ENCODE measurements around the gene PRPF38A.

PRPF38A gene

GRCh38 chr1:52386458-52386857 lies 17.9 kb upstream of the PRPF38A start:
- peaks cover 8% of the 10 kb centered on the region for H3K79me2 ChIP-seq (ENCODE audit: control insufficient read depth, low read length)
- H3K4me3 ChIP-seq (ENCODE audit: low read length), result no peak overlapping the region
- no peak overlapping the region for H3K27ac ChIP-seq (ENCODE audit: low read depth, low read length)
- H3K36me3 ChIP-seq (ENCODE audit: control insufficient read depth, low read length), result peaks cover 95% of the 10 kb centered on the region
- no peaks in the 10 kb centered on the region for H3F3A ChIP-seq (ENCODE audit: control insufficient read depth, insufficient read depth)
- H3K4me1 ChIP-seq (ENCODE audit: control insufficient read depth, low read length), result no peaks in the 10 kb centered on the region
- H3K9me3 ChIP-seq (ENCODE audit: control insufficient read depth, insufficient read depth, low read length), result no peaks in the 10 kb centered on the region
- no peaks in the 10 kb centered on the region for H3K9me2 ChIP-seq (replicated peaks; ENCODE audit: control insufficient read depth, low read length)
- no peak for TF ChIP-seq EZH2phosphoT487 (IDR thresholded peaks at IDR 0.05; ENCODE audit: borderline replicate concordance, low read length)
- TF ChIP-seq CTCF (IDR thresholded peaks at IDR 0.05; ENCODE audit: low read depth, low read length, poor library complexity, severe bottlenecking), result no peak
- H3K27me3 ChIP-seq (ENCODE audit: control insufficient read depth, low read length), result no peaks in the 10 kb centered on the region
- H4K20me1 ChIP-seq (ENCODE audit: control insufficient read depth, insufficient read depth, low read depth, low read length), result no peaks in the 10 kb centered on the region
- H3K4me2 ChIP-seq (ENCODE audit: low read length), result no peak overlapping the region

GRCh38 chr1:52393174-52393573 lies 11.2 kb upstream of the PRPF38A start:
- no peak overlapping the region for H3K27ac ChIP-seq (ENCODE audit: low read depth, low read length)
- no peak overlapping the region for H3K4me3 ChIP-seq (ENCODE audit: low read length)
- no peaks in the 10 kb centered on the region for H3K9me2 ChIP-seq (replicated peaks; ENCODE audit: control insufficient read depth, low read length)
- no peaks in the 10 kb centered on the region for H4K20me1 ChIP-seq (ENCODE audit: control insufficient read depth, insufficient read depth, low read depth, low read length)
- peaks cover 36% of the 10 kb centered on the region for H3K79me2 ChIP-seq (ENCODE audit: control insufficient read depth, low read length)
- TF ChIP-seq CTCF (IDR thresholded peaks at IDR 0.05; ENCODE audit: low read depth, low read length, poor library complexity, severe bottlenecking) (no peak), EZH2phosphoT487 (IDR thresholded peaks at IDR 0.05; ENCODE audit: borderline replicate concordance, low read length) (no peak)
- H3F3A ChIP-seq (ENCODE audit: control insufficient read depth, insufficient read depth), result no peaks in the 10 kb centered on the region
- no peak overlapping the region for H3K4me2 ChIP-seq (ENCODE audit: low read length)
- no peaks in the 10 kb centered on the region for H3K27me3 ChIP-seq (ENCODE audit: control insufficient read depth, low read length)
- peaks cover 96% of the 10 kb centered on the region for H3K36me3 ChIP-seq (ENCODE audit: control insufficient read depth, low read length)
- no peaks in the 10 kb centered on the region for H3K9me3 ChIP-seq (ENCODE audit: control insufficient read depth, insufficient read depth, low read length)
- no peaks in the 10 kb centered on the region for H3K4me1 ChIP-seq (ENCODE audit: control insufficient read depth, low read length)

- no peaks in the 10 kb centered on the region for H3K9me2 ChIP-seq (replicated peaks; ENCODE audit: control insufficient read depth, low read length)
- H3K4me1 ChIP-seq (ENCODE audit: control insufficient read depth, low read length), result peaks cover 14% of the 10 kb centered on the region
- H4K20me1 ChIP-seq (ENCODE audit: control insufficient read depth, insufficient read depth, low read depth, low read length), result peaks cover 9% of the 10 kb centered on the region; the same call in 1 of the 2 replicates
- no peaks in the 10 kb centered on the region for H3K9me3 ChIP-seq (ENCODE audit: control insufficient read depth, insufficient read depth, low read length)
- no peaks in the 10 kb centered on the region for H3K27me3 ChIP-seq (ENCODE audit: control insufficient read depth, low read length)
- no peak overlapping the region for H3K4me2 ChIP-seq (ENCODE audit: low read length)
- H3K27ac ChIP-seq (ENCODE audit: low read depth, low read length), result no peak overlapping the region
- no peaks in the 10 kb centered on the region for H3F3A ChIP-seq (ENCODE audit: control insufficient read depth, insufficient read depth)
- H3K36me3 ChIP-seq (ENCODE audit: control insufficient read depth, low read length), result peaks cover 88% of the 10 kb centered on the region
- no peak for TF ChIP-seq CTCF (IDR thresholded peaks at IDR 0.05; ENCODE audit: low read depth, low read length, poor library complexity, severe bottlenecking)
- no peak for TF ChIP-seq EZH2phosphoT487 (IDR thresholded peaks at IDR 0.05; ENCODE audit: borderline replicate concordance, low read length)
- peaks cover 63% of the 10 kb centered on the region for H3K79me2 ChIP-seq (ENCODE audit: control insufficient read depth, low read length)
- no peak overlapping the region for H3K4me3 ChIP-seq (ENCODE audit: low read length)
Measured at GRCh38 chr1:52399629-52400028, 4.8 kb upstream of the PRPF38A start.
